GM18511 (cell line): ENCODE data around the gene GRIK2.

Experiments
- ATAC-seq: cut with Tn5 transposase; IDR thresholded peaks from one replicate; pipeline ENCODE4 v1.9.1; 2021; ENCODE audit warnings: mild to moderate bottlenecking, moderate library complexity; ENCODE audit not compliant: unreplicated experiment

Gene GRIK2

GRCh38 chr6:101534821-101535220, 141.3 kb downstream of the GRIK2 start:
- no peak for ATAC-seq

DNA sequence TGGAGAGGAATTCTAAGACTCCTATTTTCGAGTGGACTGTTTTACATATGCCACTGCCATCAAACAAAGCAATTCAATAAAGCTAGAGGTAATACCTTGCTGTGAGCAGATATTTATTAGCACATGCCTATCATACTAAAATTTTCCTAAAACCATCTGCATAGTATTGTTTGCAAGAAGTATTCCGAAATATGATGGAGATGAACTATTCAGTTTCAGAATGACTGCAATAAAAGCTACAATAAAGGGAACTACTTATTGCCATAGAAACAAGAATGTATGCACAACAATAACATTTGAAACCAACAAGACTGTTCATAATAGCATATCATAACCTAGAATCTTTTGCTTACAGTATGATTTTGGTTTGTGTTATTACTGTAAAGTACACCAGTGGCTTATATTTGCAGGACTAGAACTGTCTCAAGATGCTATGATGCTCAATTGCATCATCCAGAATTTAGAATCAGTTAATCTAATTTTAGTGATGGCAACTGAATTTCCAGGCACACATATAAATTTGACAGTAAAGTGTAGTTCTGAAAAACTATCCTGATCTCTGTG, 144.3 kb downstream of the GRIK2 start:
- ATAC-seq, result no peak

- ATAC-seq, result no peak
These were observed 146.2 kb downstream of the GRIK2 start for GRCh38 chr6:101539510-101540245.

DNA sequence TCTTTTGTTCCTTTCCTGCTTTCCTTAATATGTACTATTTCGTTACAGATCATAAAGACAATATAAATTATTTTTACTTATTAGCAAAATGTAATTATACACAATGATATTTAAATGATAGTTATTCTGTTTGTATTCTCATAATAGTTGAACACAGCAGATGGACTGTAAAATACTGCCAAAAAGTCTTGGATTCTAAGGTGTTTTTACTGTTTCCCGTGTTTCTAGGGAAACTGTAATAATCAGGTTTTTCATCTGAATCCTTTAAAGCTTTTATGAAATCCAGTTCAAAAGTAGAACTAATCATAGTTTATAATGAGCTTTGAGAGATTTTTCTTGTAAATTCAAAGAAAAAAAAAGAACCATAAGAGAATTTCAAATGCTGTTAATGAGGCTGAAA, 148.4 kb downstream of the GRIK2 start:
- ATAC-seq, result no peak

DNA sequence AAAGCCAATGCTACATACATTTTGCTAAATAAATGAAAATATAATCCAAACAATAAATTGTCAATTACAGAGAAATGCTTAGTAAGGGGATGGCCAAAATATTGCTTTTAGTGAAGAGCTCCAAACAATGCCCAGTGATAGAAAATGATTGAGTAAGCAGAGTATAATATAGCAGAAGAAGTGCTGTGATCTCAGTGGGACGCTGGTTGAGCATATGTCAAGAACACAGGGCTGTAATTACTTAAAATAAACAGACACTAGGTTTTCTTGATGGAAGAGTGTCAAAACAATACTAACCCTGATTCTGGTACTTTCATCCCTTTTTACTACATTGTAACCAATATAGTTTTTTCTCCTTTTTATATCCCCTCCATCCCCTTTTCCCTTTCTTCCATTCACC, 150.3 kb downstream of the GRIK2 start:
- ATAC-seq, result no peak

- no peak for ATAC-seq
These were observed 150.8 kb downstream of the GRIK2 start for GRCh38 chr6:101544286-101544685.

- ATAC-seq, result no peak
These were observed 151.7 kb downstream of the GRIK2 start for GRCh38 chr6:101545191-101545590.

- no peak for ATAC-seq
These were observed 156.9 kb downstream of the GRIK2 start for GRCh38 chr6:101550451-101550850.

- ATAC-seq, result no peak
These were observed 160.7 kb downstream of the GRIK2 start for GRCh38 chr6:101554231-101554630.

DNA sequence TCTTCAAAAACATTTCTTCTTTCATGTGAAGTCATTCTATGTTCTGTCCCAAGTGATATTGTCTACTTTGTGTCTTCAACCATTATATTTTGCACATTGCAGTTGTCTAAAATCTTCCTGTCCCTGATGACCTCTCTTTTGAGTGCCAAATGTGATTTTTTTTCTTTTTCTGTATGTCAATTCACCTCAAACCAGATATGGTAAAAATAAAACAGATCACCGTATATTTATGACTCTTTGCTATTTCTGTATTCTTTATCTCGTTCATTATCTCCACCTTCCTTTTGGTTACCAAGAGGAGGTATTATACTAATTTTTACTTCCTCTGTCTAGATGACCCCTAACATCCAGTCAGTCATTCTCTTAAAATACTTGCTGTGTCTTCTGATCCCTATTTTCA, 165.2 kb downstream of the GRIK2 start:
- no peak for ATAC-seq

GRCh38 chr6:101572627-101573026, 179.1 kb downstream of the GRIK2 start:
- no peak for ATAC-seq

- ATAC-seq, result no peak
These were observed 183.6 kb downstream of the GRIK2 start for GRCh38 chr6:101577091-101577490.

GRCh38 chr6:101578306-101578705, 184.8 kb downstream of the GRIK2 start:
- ATAC-seq, result no peak

DNA sequence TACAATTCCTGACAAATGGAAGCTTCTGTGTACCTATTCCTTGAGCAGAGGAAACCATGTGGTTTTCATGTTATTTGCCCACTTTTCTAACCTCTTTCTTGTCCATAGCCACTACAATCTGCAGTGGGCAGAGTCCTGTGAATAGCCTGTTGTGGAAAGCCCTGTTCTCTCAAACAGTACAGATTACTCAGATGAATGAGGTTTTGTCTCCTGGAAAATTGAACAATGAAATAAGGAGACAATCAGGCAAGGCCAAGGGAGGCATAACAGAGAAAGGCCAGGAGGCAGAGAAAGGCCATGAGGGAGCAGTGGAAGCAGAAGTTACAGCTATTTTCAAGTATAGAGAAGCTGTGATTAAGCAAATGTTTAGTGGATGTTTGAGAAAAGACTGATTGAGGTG, 189.3 kb downstream of the GRIK2 start:
- no peak for ATAC-seq

DNA sequence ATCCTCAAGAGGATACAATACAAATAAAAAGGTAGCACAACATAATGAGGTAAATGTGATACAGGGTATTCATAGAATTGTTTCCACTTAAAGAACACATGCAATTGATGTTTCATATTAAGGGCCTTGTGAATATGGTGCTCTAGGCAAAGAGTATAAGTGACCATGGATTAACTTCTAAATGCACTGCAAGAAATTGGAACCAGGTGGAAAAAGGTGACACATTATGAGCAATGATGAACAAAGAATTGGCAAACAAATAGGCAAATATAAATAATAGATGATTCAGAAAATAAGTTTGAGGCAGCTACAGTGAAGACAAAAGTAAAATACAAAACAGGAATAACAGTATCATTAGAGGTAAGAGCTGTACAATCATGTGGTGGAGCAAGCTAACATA, 192.0 kb downstream of the GRIK2 start:
- ATAC-seq, result no peak

GRCh38 chr6:101588343-101588742, 194.8 kb downstream of the GRIK2 start:
- ATAC-seq, result no peak

DNA sequence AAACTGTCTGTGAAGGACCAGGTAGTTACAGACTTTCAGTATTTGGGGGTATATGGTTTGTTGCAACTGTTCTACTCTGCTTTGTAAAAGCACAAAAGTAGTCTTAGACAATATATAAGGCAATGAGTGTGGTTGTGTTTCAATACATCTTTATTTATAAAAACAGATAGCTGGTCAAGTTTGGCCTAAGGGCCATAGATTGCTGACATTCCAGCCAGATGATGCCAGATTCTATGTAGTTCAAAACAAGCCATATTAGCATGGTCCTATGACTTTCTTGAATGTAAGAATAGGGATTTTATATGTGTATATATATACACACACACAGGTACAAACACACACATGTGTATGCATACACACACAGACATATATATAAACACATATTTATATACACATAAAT, 201.8 kb downstream of the GRIK2 start:
- ATAC-seq, result no peak

DNA sequence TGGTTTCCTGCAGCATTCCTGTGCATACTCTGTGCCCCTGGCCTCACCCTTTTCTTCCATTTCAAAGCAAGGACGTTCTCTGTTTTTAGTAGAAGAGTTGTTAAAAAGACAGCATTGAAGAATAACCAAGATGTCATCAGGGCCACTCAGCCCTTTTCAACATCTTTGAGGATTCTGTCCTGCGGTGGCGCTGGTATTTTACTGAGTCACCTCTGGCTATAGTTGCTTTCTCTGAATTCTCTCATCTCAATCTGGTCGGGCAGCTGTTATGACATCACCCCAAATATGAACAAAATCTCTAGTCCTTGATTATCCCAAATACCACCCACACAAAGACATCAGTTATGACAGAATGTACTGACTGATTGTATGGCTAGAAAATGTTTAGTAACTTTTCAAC, 204.2 kb downstream of the GRIK2 start:
- ATAC-seq, result no peak

DNA sequence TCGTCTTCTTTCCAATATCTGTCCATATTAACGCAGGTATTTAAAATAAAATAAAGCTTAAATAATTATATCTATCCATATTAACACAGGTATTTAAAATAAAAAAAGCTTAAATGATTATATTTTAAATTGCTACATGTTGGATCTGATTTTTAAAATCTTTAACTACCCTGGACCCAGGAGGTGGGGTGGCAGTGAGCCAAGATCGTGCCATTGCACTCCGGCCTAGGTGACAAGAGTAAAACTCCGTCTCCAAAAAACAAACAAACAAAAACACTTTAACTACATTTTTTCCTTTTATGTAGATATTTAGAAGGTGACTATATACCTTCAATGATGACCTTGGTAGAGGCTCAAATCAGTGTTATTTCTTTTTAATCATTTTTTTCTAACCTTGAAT, 211.9 kb downstream of the GRIK2 start:
- ATAC-seq, result no peak

DNA sequence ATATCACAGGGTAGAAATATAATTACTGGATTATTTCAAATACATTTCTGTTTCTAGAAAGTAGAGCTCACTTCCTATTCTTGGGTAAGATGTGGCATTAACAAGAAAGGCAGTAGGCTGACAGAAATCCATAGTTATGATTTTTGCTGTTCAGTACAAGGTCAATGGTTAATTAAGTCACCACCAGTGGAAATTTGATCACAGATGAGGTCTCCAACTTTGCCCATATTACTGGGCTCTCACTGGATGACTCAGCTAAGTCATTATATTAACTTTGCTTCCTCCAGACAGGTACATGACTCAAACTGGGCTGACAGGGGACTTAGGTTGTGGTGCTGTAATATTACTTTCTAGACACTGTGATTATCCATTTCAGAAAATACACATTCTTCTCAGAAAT, 212.4 kb downstream of the GRIK2 start:
- ATAC-seq, result peak; percentile 83

DNA sequence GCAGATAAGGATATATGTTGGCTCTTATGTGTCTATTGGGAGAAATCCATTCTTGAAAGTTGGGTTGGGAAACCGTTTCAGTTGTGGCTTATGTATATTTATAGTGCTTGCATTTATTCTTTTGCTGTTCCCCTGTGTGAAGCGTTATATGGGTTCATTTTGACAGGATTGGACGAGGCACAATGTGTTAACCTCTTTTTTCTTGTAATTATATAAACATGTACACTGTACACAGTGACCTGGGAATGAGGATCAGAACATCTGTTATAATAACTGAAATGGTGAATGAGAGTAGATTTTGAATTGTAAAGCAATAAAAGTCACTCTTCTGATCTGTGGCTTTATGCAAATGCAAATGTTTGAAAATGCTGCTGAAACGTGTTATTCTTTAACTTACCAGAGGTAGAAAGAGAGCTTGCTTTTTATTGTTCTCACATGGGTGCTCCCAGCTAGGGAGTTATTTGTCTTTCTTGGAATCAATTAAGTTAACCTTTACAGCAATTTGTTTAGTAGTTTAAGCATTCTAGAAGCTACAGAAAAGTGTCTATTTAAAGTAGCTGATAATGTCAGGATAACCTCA, 213.7 kb downstream of the GRIK2 start:
- ATAC-seq, result no peak

- no peak for ATAC-seq
These were observed 215.2 kb downstream of the GRIK2 start for GRCh38 chr6:101608703-101609102.

- no peak for ATAC-seq
These were observed 220.0 kb downstream of the GRIK2 start for GRCh38 chr6:101613556-101613955.
